Activated CD8-positive, alpha-beta T cell treated with anti-CD3 and anti-CD28 coated beads for 36 hours (primary cell): Measurements from ENCODE around the gene KCNN2. TPM values are rescaled to one million over a fixed set of nuclear protein-coding genes. Genes with fewer than 3 reads are reported as not detected.

ENCODE experiments used
- ATAC-seq: fragments of 200-7000 bp; cut with Tn5 transposase; one replicate; pipeline ENCODE4 v1.10.0; 2021; ENCODE audit warnings: mild to moderate bottlenecking, moderate library complexity
- CTCF ChIA-PET: fragments of 350-600 bp; sonication (Branson Sonifier 250); formaldehyde crosslinking; loops from one replicate; lab custom pipeline; 2021; ENCODE audit warnings: antibody characterized with exemption; lab: Charles Lee
- POLR2A ChIA-PET: fragments of 350-600 bp; sonication (Branson Sonifier 250); formaldehyde crosslinking; loops from one replicate; lab custom pipeline; 2021; ENCODE audit warnings: antibody characterized with exemption; lab: Charles Lee
- DNase-seq: peaks from one replicate; pipeline ENCODE4 v3.0.0-alpha.2; 2020
- H3K27ac Mint-ChIP-seq: one replicate; pipeline ENCODE4 v1.8.0; 2021; ENCODE audit warnings: mild to moderate bottlenecking, mixed read lengths
- H3K27me3 Mint-ChIP-seq: one replicate; pipeline ENCODE4 v1.8.0; 2021; ENCODE audit warnings: mixed read lengths
- H3K36me3 Mint-ChIP-seq: one replicate; pipeline ENCODE4 v1.8.0; 2021; ENCODE audit warnings: low read depth, mixed read lengths
- H3K4me1 Mint-ChIP-seq: one replicate; pipeline ENCODE4 v1.8.0; 2021; ENCODE audit warnings: low read depth, mixed read lengths
- H3K4me3 Mint-ChIP-seq: one replicate; pipeline ENCODE4 v1.8.0; 2021; ENCODE audit warnings: mild to moderate bottlenecking, moderate library complexity, mixed read lengths
- H3K9me3 Mint-ChIP-seq: one replicate; pipeline ENCODE4 v1.8.0; 2021; ENCODE audit warnings: mixed read lengths
- CTCF ChIP-seq: fragments of 200-600 bp; IDR thresholded peaks from one replicate; pipeline ENCODE4 v1.8.0; 2022; ENCODE audit warnings: antibody characterized with exemption, mild to moderate bottlenecking
- intact Hi-C: fragments of 100-400 bp; cut with micrococcal nuclease; formaldehyde crosslinking; loops from one replicate; pipeline ENCODE4 v1.10.0; 2022
- total RNA-seq, 2 experiments: library from RNA; stranded (reverse); gene quantifications; one replicate each; pipeline ENCODE4 v1.2.3, GENCODE V29; 2021

Gene KCNN2
- total RNA-seq, 2 experiments from 2014 or later = not detected

GRCh38 chr5:114360816-114361723, 800 bp upstream of the KCNN2 start:
- Mint-ChIP-seq H3K4me1 (peaks cover 3% of the 10 kb centered on the region), H3K4me3 (no peak overlapping the region)
- TF ChIP-seq CTCF = no peak

GRCh38 chr5:114362197-114362976, 517 bp downstream of the KCNN2 start:
- H3K4me3 Mint-ChIP-seq = peak overlapping the region; percentile 53
- DNase-seq = no peak
- peaks cover 3% of the 10 kb centered on the region for H3K4me1 Mint-ChIP-seq
- ChIA-PET CTCF (no interaction called here), POLR2A (no interaction called here)
- peaks cover 3% of the 10 kb centered on the region for H3K9me3 Mint-ChIP-seq
- intact Hi-C loops = no loop called here
- no peak overlapping the region for H3K27ac Mint-ChIP-seq
- ATAC-seq = no peak
- no peak for TF ChIP-seq CTCF
- H3K36me3 Mint-ChIP-seq = peaks cover 2% of the 10 kb centered on the region
- H3K27me3 Mint-ChIP-seq = peaks cover 48% of the 10 kb centered on the region

More at GRCh38 chr5:114360816-114361723, 800 bp upstream of the KCNN2 start:
- DNase-seq (peak; percentile 37), ATAC-seq (peak; percentile 27)
- H3K27ac Mint-ChIP-seq = no peak overlapping the region
- ChIA-PET POLR2A (no interaction called here), CTCF (no interaction called here)
- peaks cover 2% of the 10 kb centered on the region for H3K36me3 Mint-ChIP-seq
- H3K27me3 Mint-ChIP-seq = peaks cover 48% of the 10 kb centered on the region
- intact Hi-C loops = no loop called here
- H3K9me3 Mint-ChIP-seq = peaks cover 3% of the 10 kb centered on the region

GRCh38 chr5:114362977-114363761, 1.3 kb downstream of the KCNN2 start:
- Mint-ChIP-seq H3K27me3 (peaks cover 48% of the 10 kb centered on the region), H3K4me3 (no peak overlapping the region)

GRCh38 chr5:114363837-114364236, 2.0 kb downstream of the KCNN2 start:
- ChIA-PET CTCF (no interaction called here), POLR2A (no interaction called here)
- Mint-ChIP-seq H3K4me1 (peaks cover 3% of the 10 kb centered on the region), H3K27me3 (peaks cover 48% of the 10 kb centered on the region), H3K4me3 (no peak overlapping the region), H3K9me3 (no peaks in the 10 kb centered on the region), H3K36me3 (peaks cover 2% of the 10 kb centered on the region), H3K27ac (no peak overlapping the region)
- intact Hi-C loops = no loop called here
- DNase-seq (no peak), ATAC-seq (no peak)
- TF ChIP-seq CTCF = no peak

More at GRCh38 chr5:114362977-114363761, 1.3 kb downstream of the KCNN2 start:
- Mint-ChIP-seq H3K4me1 (peaks cover 3% of the 10 kb centered on the region), H3K27ac (no peak overlapping the region), H3K36me3 (peaks cover 2% of the 10 kb centered on the region), H3K9me3 (peaks cover 3% of the 10 kb centered on the region)
- no peak for ATAC-seq
- ChIA-PET POLR2A (no interaction called here), CTCF (no interaction called here)
- intact Hi-C loops = no loop called here
- DNase-seq = peak; percentile 2
- TF ChIP-seq CTCF = no peak
